Loucy (cell line): ENCODE results near the gene PSME3.

ENCODE experiments used
- CTCF ChIP-seq: fragments of 200-600 bp; sonication (generic); conservative IDR thresholded peaks from 2 replicates; pipeline ENCODE4 v1.5.1; 2014; ENCODE audit warnings: mild to moderate bottlenecking, antibody characterized with exemption, low read length
- EZH2phosphoT487 ChIP-seq: fragments of 200-600 bp; IDR thresholded peaks from 2 replicates; pipeline ENCODE4 v1.6.1; 2018; ENCODE audit warnings: antibody characterized with exemption, mild to moderate bottlenecking, moderate library complexity, borderline replicate concordance

GRCh38 chr17:42891539-42892152 is 58.4 kb downstream of the PSME3 start:
- no peak for TF ChIP-seq CTCF
- TF ChIP-seq EZH2phosphoT487 = no peak
